H9 (cell line): ENCODE measurements around the gene CYB5R2. TPM values are rescaled to one million over a fixed set of nuclear protein-coding genes. Genes with fewer than 3 reads are reported as not detected.

Source experiments
- DNase-seq: peaks from one replicate; pipeline ENCODE4 v3.0.0-alpha.2; 2017
- H2AFZ ChIP-seq: one replicate; pipeline ENCODE4 v1.6.1; 2013; ENCODE audit warnings: mild to moderate bottlenecking, low read length, control low read depth, moderate library complexity
- H2AK5ac ChIP-seq: 2 replicates; pipeline ENCODE4 v1.6.1; 2013; ENCODE audit warnings: low read length, control low read depth, mixed read lengths; ENCODE audit not compliant: insufficient read length
- H2BK120ac ChIP-seq: one replicate; pipeline ENCODE4 v1.6.1; 2013; ENCODE audit warnings: low read depth, mild to moderate bottlenecking, low read length, control low read depth, inconsistent platforms; ENCODE audit not compliant: poor library complexity, severe bottlenecking
- H2BK12ac ChIP-seq: 2 replicates; pipeline ENCODE4 v1.6.1; 2013; ENCODE audit warnings: low read length, control low read depth, mixed read lengths, low read depth; ENCODE audit not compliant: insufficient read length
- H2BK15ac ChIP-seq: 2 replicates; pipeline ENCODE4 v1.6.1; 2013; ENCODE audit warnings: low read depth, low read length, control low read depth
- H2BK20ac ChIP-seq: one replicate; pipeline ENCODE4 v1.6.1; 2013; ENCODE audit warnings: low read depth, mild to moderate bottlenecking, low read length, control low read depth, inconsistent platforms; ENCODE audit not compliant: poor library complexity, severe bottlenecking
- H2BK5ac ChIP-seq: 2 replicates; pipeline ENCODE4 v1.6.1; 2013; ENCODE audit warnings: low read length, control low read depth, mixed read lengths; ENCODE audit not compliant: insufficient read length
- H3K14ac ChIP-seq: 2 replicates; pipeline ENCODE4 v1.6.1; 2013; ENCODE audit warnings: low read length, control low read depth; ENCODE audit not compliant: insufficient read depth
- H3K18ac ChIP-seq: 2 replicates; pipeline ENCODE4 v1.6.1; 2013; ENCODE audit warnings: low read depth, mild to moderate bottlenecking, mixed read lengths, low read length, control low read depth; ENCODE audit not compliant: insufficient read length
- H3K23ac ChIP-seq: 2 replicates; pipeline ENCODE4 v1.6.1; 2013; ENCODE audit warnings: low read length, control low read depth, mixed read lengths, low read depth; ENCODE audit not compliant: insufficient read length
- H3K23me2 ChIP-seq: 2 replicates; pipeline ENCODE4 v1.6.1; 2013; ENCODE audit warnings: low read depth, mild to moderate bottlenecking, mixed read lengths, low read length, control low read depth; ENCODE audit not compliant: insufficient read length, poor library complexity, severe bottlenecking
- H3K27ac ChIP-seq: 2 replicates; pipeline ENCODE4 v1.5.1; 2013; ENCODE audit warnings: low read length, control low read depth, mixed read lengths, low read depth; ENCODE audit not compliant: insufficient read length
- H3K27me3 ChIP-seq: 2 replicates; pipeline ENCODE4 v1.6.1; 2013; ENCODE audit warnings: low read length, control low read depth, inconsistent platforms; ENCODE audit not compliant: insufficient read depth
- H3K4ac ChIP-seq: 2 replicates; pipeline ENCODE4 v1.6.1; 2013; ENCODE audit warnings: low read depth, mild to moderate bottlenecking, control low read depth, inconsistent platforms, low read length, moderate library complexity
- H3K4me1 ChIP-seq: 2 replicates; pipeline ENCODE4 v1.6.1; 2013; ENCODE audit warnings: low read length, control low read depth, inconsistent platforms; ENCODE audit not compliant: insufficient read depth
- H3K4me2 ChIP-seq: 2 replicates; pipeline ENCODE4 v1.6.1; 2013; ENCODE audit warnings: low read length, control low read depth, mixed read lengths; ENCODE audit not compliant: insufficient read length, insufficient read depth
- H3K56ac ChIP-seq: 2 replicates; pipeline ENCODE4 v1.6.1; 2013; ENCODE audit warnings: low read depth, mild to moderate bottlenecking, mixed read lengths, low read length, control low read depth; ENCODE audit not compliant: insufficient read length
- H3K79me1 ChIP-seq: 2 replicates; pipeline ENCODE4 v1.6.1; 2013; ENCODE audit warnings: low read depth, mild to moderate bottlenecking, moderate library complexity, low read length, control low read depth, inconsistent platforms; ENCODE audit not compliant: insufficient read depth, poor library complexity, severe bottlenecking
- H3K79me2 ChIP-seq: 2 replicates; pipeline ENCODE4 v1.6.1; 2013; ENCODE audit warnings: low read length, control low read depth, inconsistent platforms; ENCODE audit not compliant: insufficient read depth
- H3K9ac ChIP-seq: 2 replicates; pipeline ENCODE4 v1.6.1; 2013; ENCODE audit warnings: low read length, control low read depth, mixed read lengths; ENCODE audit not compliant: insufficient read length; ENCODE audit errors: extremely low read depth
- H3K9me3 ChIP-seq: one replicate; pipeline ENCODE4 v1.6.1; 2013; ENCODE audit warnings: low read depth, low read length, inconsistent platforms; ENCODE audit not compliant: control insufficient read depth
- H3T11ph ChIP-seq: one replicate; pipeline ENCODE4 v1.6.1; 2013; ENCODE audit warnings: mild to moderate bottlenecking, low read length, control low read depth, inconsistent platforms
- H4K20me1 ChIP-seq: one replicate; pipeline ENCODE4 v1.6.1; 2013; ENCODE audit not compliant: control insufficient read depth, insufficient read length, insufficient read depth
- H4K5ac ChIP-seq: 2 replicates; pipeline ENCODE4 v1.6.1; 2013; ENCODE audit warnings: low read depth, mild to moderate bottlenecking, mixed read lengths, low read length, control low read depth; ENCODE audit not compliant: insufficient read length
- H4K8ac ChIP-seq: replicated peaks from 2 replicates; pipeline ENCODE4 v1.6.1; 2013; ENCODE audit warnings: low read length, control low read depth, mixed read lengths, low read depth; ENCODE audit not compliant: insufficient read length
- H4K91ac ChIP-seq: 2 replicates; pipeline ENCODE4 v1.6.1; 2013; ENCODE audit warnings: low read depth, mild to moderate bottlenecking, moderate library complexity, mixed read lengths, low read length, control low read depth; ENCODE audit not compliant: insufficient read length
- H3K27ac Mint-ChIP-seq, 3 experiments: 2 replicates in 2 of 3; 3 replicates in 1 of 3; pipeline ENCODE4 v1.8.0; 2020 to 2021; ENCODE audit warnings: mixed read lengths in 3 of 3, mild to moderate bottlenecking in 1 of 3, moderate library complexity in 1 of 3
- H3K27me3 Mint-ChIP-seq: 2 replicates; pipeline ENCODE4 v1.8.0; 2021; ENCODE audit warnings: low read depth, mild to moderate bottlenecking, moderate library complexity, mixed read lengths
- H3K36me3 Mint-ChIP-seq, 3 experiments: 2 replicates in 2 of 3; 3 replicates in 1 of 3; pipeline ENCODE4 v1.8.0; 2020 to 2021; ENCODE audit warnings: low read depth in 3 of 3, mixed read lengths in 3 of 3; ENCODE audit not compliant: insufficient read depth in 1 of 3
- H3K4me1 Mint-ChIP-seq, 2 experiments: 2 replicates each; pipeline ENCODE4 v1.8.0; 2020; ENCODE audit warnings: mixed read lengths in 2 of 2
- H3K4me3 Mint-ChIP-seq, 2 experiments: 2 replicates in 1 of 2; 3 replicates in 1 of 2; pipeline ENCODE4 v1.8.0; 2020 to 2021; ENCODE audit warnings: mild to moderate bottlenecking in 2 of 2, mixed read lengths in 2 of 2, moderate library complexity in 1 of 2
- H3K9me3 Mint-ChIP-seq, 2 experiments: 2 replicates in 1 of 2; 3 replicates in 1 of 2; pipeline ENCODE4 v1.8.0; 2020; ENCODE audit warnings: mild to moderate bottlenecking in 2 of 2, mixed read lengths in 2 of 2, moderate library complexity in 1 of 2
- CTCF ChIP-seq: fragments of 200-600 bp; sonication (generic); conservative IDR thresholded peaks from 3 replicates; pipeline ENCODE4 v1.8.0; 2021; ENCODE audit warnings: antibody characterized with exemption, mild to moderate bottlenecking
- WGBS: extraction: QIAGEN DNeasy Blood & Tissue Kit; methylation state at CpG from one replicate; pipeline ENCODE4 v1.1.7; 2013; ENCODE audit warnings: missing lambda C conversion rate, low lambda C conversion rate, mixed read lengths; ENCODE audit not compliant: insufficient read length; ENCODE audit errors: extremely low coverage; 5-methylcytosine and 5-hydroxymethylcytosine counted together
- total RNA-seq: library from RNA; stranded (reverse); gene quantifications from 2 replicates; pipeline ENCODE4 v1.2.1, GENCODE V29; 2021

CYB5R2 gene
- total RNA-seq, 1 experiment from 2014 or later, result 44.5 TPM

DNA sequence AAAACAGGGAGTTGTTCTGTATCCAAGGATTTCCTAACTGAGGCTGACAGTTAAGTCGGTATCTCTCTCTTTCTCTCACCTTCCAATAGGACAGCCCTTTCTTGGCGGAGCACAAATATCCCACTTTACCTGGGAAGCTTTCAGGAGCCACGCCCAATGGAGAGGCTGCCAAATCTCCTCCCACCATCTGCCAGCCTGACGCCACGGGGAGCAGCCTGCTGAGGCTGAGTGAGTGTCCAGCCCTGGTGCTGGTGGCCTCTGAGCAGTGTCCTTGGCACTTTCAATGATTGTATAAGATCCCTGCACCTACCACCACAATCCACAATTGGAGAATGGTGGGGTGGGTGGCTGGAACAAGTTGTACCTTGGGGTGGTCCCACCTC is 33.7 kb downstream of the CYB5R2 start:
- H3K4me2 ChIP-seq, result no peak overlapping the region
- H4K8ac ChIP-seq, result no peak overlapping the region
- no peak overlapping the region; a peak in 1 of 7 replicates for H3K27ac Mint-ChIP-seq
- no peak overlapping the region for H3K4me3 Mint-ChIP-seq
- H3K23ac ChIP-seq, result no peak overlapping the region
- H2AFZ ChIP-seq, result no peak overlapping the region
- H3K4ac ChIP-seq, result no peak overlapping the region
- no peaks in the 10 kb centered on the region for H3K9me3 ChIP-seq
- no peak overlapping the region for H2BK20ac ChIP-seq
- H3K9ac ChIP-seq, result no peak overlapping the region
- H4K5ac ChIP-seq, result no peak overlapping the region
- no peak overlapping the region for H3K18ac ChIP-seq
- no peak overlapping the region for H3K56ac ChIP-seq
- no peak overlapping the region for H2BK15ac ChIP-seq
- H3K27me3 Mint-ChIP-seq, result no peaks in the 10 kb centered on the region
- no peak for DNase-seq
- no peak overlapping the region for H2BK5ac ChIP-seq
- WGBS, result no CpG with 5 or more reads among the region's 5 CpGs
- H3K4me1 Mint-ChIP-seq, result peaks cover 29 to 33% of the 10 kb centered on the region in 2 experiments
- H4K20me1 ChIP-seq, result no peaks in the 10 kb centered on the region
- no peaks in the 10 kb centered on the region for H3K79me1 ChIP-seq
- H3T11ph ChIP-seq, result no peak overlapping the region
- no peaks in the 10 kb centered on the region for H3K23me2 ChIP-seq
- no peak overlapping the region for H4K91ac ChIP-seq
- no peak overlapping the region for H3K27ac ChIP-seq
- no peak overlapping the region for H2BK12ac ChIP-seq
- H3K14ac ChIP-seq, result no peak overlapping the region
- no peaks in the 10 kb centered on the region for H3K4me1 ChIP-seq
- no peak overlapping the region for H2AK5ac ChIP-seq
- peaks cover 0 to 18% (median 7%) of the 10 kb centered on the region in 3 experiments; a peak in 5 of 7 replicates for H3K36me3 Mint-ChIP-seq
- no peaks in the 10 kb centered on the region for H3K9me3 Mint-ChIP-seq
- TF ChIP-seq CTCF, result no peak
- no peaks in the 10 kb centered on the region for H3K79me2 ChIP-seq
- H2BK120ac ChIP-seq, result no peak overlapping the region
- no peaks in the 10 kb centered on the region for H3K27me3 ChIP-seq
